Measurements from ENCODE around the gene LENG1.

- TF ChIP-seq EZH2 (IDR thresholded peaks at IDR 0.05; ENCODE audit: insufficient read depth, poor library complexity, severe bottlenecking) (no peak), EZH2phosphoT487 (IDR thresholded peaks at IDR 0.05; ENCODE audit: insufficient read depth, low read depth) (no peak)
Observed at GRCh38 chr19:54201172-54201701, 41.7 kb upstream of the LENG1 start.

Measured in GM23248 (cell line).